PFSK-1 (cell line): ENCODE measurements around the gene DPP3.

ENCODE experiments used
- POLR2AphosphoS5 ChIP-seq: IDR thresholded peaks from 2 replicates; pipeline ENCODE4 v1.6.1; 2012; ENCODE audit warnings: low read depth, mild to moderate bottlenecking, control low read depth, low read length, moderate library complexity
- SIN3A ChIP-seq: IDR thresholded peaks from 2 replicates; pipeline ENCODE4 v1.6.1; 2012; ENCODE audit warnings: mild to moderate bottlenecking, low read length, moderate library complexity, borderline replicate concordance; ENCODE audit not compliant: insufficient read depth
- TAF1 ChIP-seq: IDR thresholded peaks from 2 replicates; pipeline ENCODE4 v1.6.1; 2012; ENCODE audit warnings: low read length, control low read depth, borderline replicate concordance; ENCODE audit not compliant: insufficient read depth
- TF ChIP-seq, protein P1 (sequence below), 2 experiments: IDR thresholded peaks; 2 replicates each; pipeline versions ENCODE4 v1.6.1 to v1.8.0; 2011 to 2012; ENCODE audit warnings: low read depth in 2 of 2, low read length in 2 of 2, control low read depth in 1 of 2, inconsistent platforms in 1 of 2, mild to moderate bottlenecking in 1 of 2, moderate library complexity in 1 of 2; ENCODE audit not compliant: insufficient read depth in 1 of 2

DNA sequence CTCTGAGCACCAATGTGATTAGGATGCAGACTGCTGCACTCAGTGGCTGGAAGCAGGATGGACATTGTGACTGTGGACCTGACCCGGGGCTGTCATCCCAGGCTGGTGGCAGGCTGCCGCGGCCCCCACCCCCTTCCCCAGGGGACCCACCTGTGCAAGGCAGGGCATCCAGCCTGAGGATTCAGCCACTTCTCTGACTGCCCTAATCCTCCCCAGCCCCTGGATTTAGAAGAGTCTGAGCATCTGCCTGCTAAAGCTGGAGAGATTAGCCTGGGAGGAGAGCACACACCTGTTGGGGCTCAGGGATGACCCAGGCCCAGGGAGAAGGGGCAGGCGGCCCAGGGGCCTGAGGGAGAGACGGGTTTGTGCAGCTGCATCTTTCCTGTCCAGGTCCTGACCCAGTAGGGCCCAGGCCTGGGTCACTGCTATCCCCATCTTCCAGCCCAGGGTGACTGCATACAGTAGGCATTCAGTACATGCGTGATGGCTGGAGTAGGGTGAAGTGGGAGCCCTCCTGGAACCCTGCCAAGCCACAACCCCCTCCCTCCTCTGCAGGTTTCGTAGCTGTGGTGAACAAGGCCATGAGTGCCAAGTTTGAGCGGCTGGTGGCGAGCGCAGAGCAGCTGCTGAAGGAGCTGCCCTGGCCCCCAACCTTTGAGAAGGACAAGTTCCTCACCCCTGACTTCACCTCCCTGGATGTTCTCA is 12.1 kb downstream of the DPP3 start:
- TF ChIP-seq POLR2AphosphoS5 (no peak), TAF1 (no peak), SIN3A (no peak)
- TF ChIP-seq, protein P1, sequence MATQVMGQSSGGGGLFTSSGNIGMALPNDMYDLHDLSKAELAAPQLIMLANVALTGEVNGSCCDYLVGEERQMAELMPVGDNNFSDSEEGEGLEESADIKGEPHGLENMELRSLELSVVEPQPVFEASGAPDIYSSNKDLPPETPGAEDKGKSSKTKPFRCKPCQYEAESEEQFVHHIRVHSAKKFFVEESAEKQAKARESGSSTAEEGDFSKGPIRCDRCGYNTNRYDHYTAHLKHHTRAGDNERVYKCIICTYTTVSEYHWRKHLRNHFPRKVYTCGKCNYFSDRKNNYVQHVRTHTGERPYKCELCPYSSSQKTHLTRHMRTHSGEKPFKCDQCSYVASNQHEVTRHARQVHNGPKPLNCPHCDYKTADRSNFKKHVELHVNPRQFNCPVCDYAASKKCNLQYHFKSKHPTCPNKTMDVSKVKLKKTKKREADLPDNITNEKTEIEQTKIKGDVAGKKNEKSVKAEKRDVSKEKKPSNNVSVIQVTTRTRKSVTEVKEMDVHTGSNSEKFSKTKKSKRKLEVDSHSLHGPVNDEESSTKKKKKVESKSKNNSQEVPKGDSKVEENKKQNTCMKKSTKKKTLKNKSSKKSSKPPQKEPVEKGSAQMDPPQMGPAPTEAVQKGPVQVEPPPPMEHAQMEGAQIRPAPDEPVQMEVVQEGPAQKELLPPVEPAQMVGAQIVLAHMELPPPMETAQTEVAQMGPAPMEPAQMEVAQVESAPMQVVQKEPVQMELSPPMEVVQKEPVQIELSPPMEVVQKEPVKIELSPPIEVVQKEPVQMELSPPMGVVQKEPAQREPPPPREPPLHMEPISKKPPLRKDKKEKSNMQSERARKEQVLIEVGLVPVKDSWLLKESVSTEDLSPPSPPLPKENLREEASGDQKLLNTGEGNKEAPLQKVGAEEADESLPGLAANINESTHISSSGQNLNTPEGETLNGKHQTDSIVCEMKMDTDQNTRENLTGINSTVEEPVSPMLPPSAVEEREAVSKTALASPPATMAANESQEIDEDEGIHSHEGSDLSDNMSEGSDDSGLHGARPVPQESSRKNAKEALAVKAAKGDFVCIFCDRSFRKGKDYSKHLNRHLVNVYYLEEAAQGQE (IDR thresholded peaks at IDR 0.05; ENCODE audit: insufficient read depth in 1 of 2, low read depth in 2 of 2, low read length in 2 of 2): no peak
